HG03575 (cell line): Measurements from ENCODE around the gene TGM2.

ENCODE experiments used
- ATAC-seq: cut with Tn5 transposase; IDR thresholded peaks from one replicate; pipeline ENCODE4 v1.9.1; 2021; ENCODE audit not compliant: unreplicated experiment, insufficient number of reproducible peaks, low FRiP score; ENCODE audit errors: extremely low read depth

Gene TGM2

GRCh38 chr20:38165089-38165965 is at the start of gene TGM2:
Gene TGM2, minus strand, starts transcription at chr20:38165270. Its CDS starts 72 bp downstream, at chr20:38165198.
- no peak for ATAC-seq

GRCh38 chr20:38214256-38215193 is 49.5 kb upstream of the TGM2 start:
- no peak for ATAC-seq

- ATAC-seq, result no peak
Observed at GRCh38 chr20:38213607-38213940, 48.5 kb upstream of the TGM2 start.

- no peak for ATAC-seq
Observed at GRCh38 chr20:38212806-38213606, 47.9 kb upstream of the TGM2 start.

- no peak for ATAC-seq
Observed at GRCh38 chr20:38211200-38212097, 46.4 kb upstream of the TGM2 start.

- ATAC-seq, result no peak
Observed at GRCh38 chr20:38210741-38211140, 45.7 kb upstream of the TGM2 start.

GRCh38 chr20:38209736-38210405 is 44.8 kb upstream of the TGM2 start:
- no peak for ATAC-seq

- no peak for ATAC-seq
Observed at GRCh38 chr20:38209054-38209675, 44.1 kb upstream of the TGM2 start.

GRCh38 chr20:38208523-38208922 is 43.5 kb upstream of the TGM2 start:
- no peak for ATAC-seq

- ATAC-seq, result no peak
Observed at GRCh38 chr20:38208088-38208487, 43.0 kb upstream of the TGM2 start.

- no peak for ATAC-seq
Observed at GRCh38 chr20:38207621-38208020, 42.6 kb upstream of the TGM2 start.

GRCh38 chr20:38205001-38205400 is 39.9 kb upstream of the TGM2 start:
- ATAC-seq, result no peak

GRCh38 chr20:38203981-38204357 is 38.9 kb upstream of the TGM2 start:
- no peak for ATAC-seq

GRCh38 chr20:38203337-38203980 is 38.4 kb upstream of the TGM2 start:
- ATAC-seq, result no peak

- ATAC-seq, result no peak
Observed at GRCh38 chr20:38202982-38203293, 37.9 kb upstream of the TGM2 start.

- no peak for ATAC-seq
Observed at GRCh38 chr20:38202153-38202981, 37.3 kb upstream of the TGM2 start.
